ENCODE measurements around the gene YRDC. TPM values are rescaled to one million over a fixed set of nuclear protein-coding genes. Genes with fewer than 3 reads are reported as not detected.

YRDC gene
- total RNA-seq, 1 experiment from 2014 or later, result 41.4 TPM

DNA sequence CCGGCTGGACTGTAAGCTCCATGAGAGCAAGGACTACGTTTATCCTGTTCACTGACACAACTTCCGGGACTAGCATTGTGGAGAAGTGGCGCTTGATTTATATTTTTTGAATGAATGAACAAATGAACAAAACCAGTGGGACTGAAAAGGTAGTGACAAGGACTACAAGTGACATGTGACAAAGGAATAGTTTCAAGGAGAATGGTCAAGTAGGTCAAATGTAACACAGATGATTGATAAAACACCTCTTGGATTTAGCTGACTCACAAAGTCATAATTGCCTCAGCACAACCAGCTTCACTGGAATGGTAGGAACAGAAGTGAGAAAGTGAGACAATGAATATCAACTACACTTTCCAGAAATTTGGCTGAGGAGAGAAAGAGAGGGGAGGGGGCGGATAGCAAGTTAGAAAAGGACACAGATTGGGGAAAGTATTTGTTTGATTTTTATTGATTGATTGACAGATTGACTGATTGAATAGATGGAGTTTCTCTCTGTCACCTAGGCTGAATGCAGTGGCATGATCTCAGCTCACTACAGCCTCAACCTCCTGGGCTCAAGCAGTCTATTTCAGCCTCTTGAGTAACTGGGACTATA, 37.1 kb upstream of the YRDC start:
- intact Hi-C loops (cut with micrococcal nuclease), result no loop called here
- BruUV-seq (replicated peaks), result no TSS peak
- H3K4me2 ChIP-seq (ENCODE audit: low read length), result no peak overlapping the region
- H3K9ac ChIP-seq (ENCODE audit: low read length), result no peak overlapping the region
- peaks cover 82% of the 10 kb centered on the region for H3K79me2 ChIP-seq (ENCODE audit: insufficient read depth, low read length)
- ChIA-PET RAD21 (ENCODE audit: low non-redundant PET in 1 of 2, low total read pairs in 2 of 2, uncharacterized antibody in 2 of 2, unreplicated experiment in 2 of 2) (no interaction called here), POLR2A (interaction anchor here (1.0 kb wide), 1 partner anchor 14 kb away, joined by 3 read pairs; the partner anchor contains the start of gene MTF1), CTCF (interaction anchor here (0.9 kb wide), 1 partner anchor 15 kb away, joined by 4 read pairs; the partner anchor contains the start of gene MTF1)
- no peak for ATAC-seq
- H3K4me1 ChIP-seq (ENCODE audit: control insufficient read depth in 1 of 2, insufficient read depth in 2 of 2, low read length in 2 of 2), result no peaks in the 10 kb centered on the region
- H3K27me3 ChIP-seq (ENCODE audit: insufficient read depth, low read length), result no peaks in the 10 kb centered on the region
- no peak for DNase-seq (ENCODE audit: low read depth, low spot score)
- H3K27ac ChIP-seq (ENCODE audit: low read depth, low read length), result no peak overlapping the region
- H4K20me1 ChIP-seq (ENCODE audit: insufficient read depth), result no peaks in the 10 kb centered on the region
- no peaks in the 10 kb centered on the region for H3K9me2 ChIP-seq (ENCODE audit: insufficient read depth)
- no peak overlapping the region for H2AFZ ChIP-seq (ENCODE audit: low read depth, low read length, poor library complexity, severe bottlenecking)
- no peak overlapping the region for H3K4me3 ChIP-seq (replicated peaks in 1 of 2; ENCODE audit: low read depth in 1 of 2, low read length in 2 of 2)
- TF ChIP-seq POLR2AphosphoS5 (IDR thresholded peaks at IDR 0.05; ENCODE audit: low read depth, low read length) (no peak), YY1 (IDR thresholded peaks at IDR 0.05; ENCODE audit: extremely low read depth, insufficient replicate concordance, low read depth, low read length) (no peak), SIN3A (IDR thresholded peaks at IDR 0.05; ENCODE audit: low read depth) (no peak), FOSL1 (IDR thresholded peaks at IDR 0.05; ENCODE audit: low read depth) (no peak), SRF (IDR thresholded peaks at IDR 0.05; ENCODE audit: low read depth) (no peak), RAD21 (IDR thresholded peaks at IDR 0.05; ENCODE audit: low read depth) (no peak), POLR2A (IDR thresholded peaks at IDR 0.05; ENCODE audit: borderline replicate concordance, extremely low read depth, insufficient read depth, insufficient read length) (no peak), JUND (IDR thresholded peaks at IDR 0.05) (no peak), EZH2phosphoT487 (IDR thresholded peaks at IDR 0.05; ENCODE audit: borderline replicate concordance) (no peak), TCF7L2 (IDR thresholded peaks at IDR 0.05; ENCODE audit: borderline replicate concordance, extremely low read depth, insufficient read depth, insufficient read length) (no peak), CTCF (IDR thresholded peaks at IDR 0.05 in 2 of 3, conservative IDR thresholded peaks at IDR 0.05 in 1 of 3; ENCODE audit: borderline replicate concordance in 1 of 3, insufficient read depth in 1 of 3, low read depth in 2 of 3, low read length in 2 of 3) (no peak)
- TF ChIP-seq, protein P1, sequence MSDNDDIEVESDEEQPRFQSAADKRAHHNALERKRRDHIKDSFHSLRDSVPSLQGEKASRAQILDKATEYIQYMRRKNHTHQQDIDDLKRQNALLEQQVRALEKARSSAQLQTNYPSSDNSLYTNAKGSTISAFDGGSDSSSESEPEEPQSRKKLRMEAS (IDR thresholded peaks at IDR 0.05), result no peak
- TF ChIP-seq, protein P2, sequence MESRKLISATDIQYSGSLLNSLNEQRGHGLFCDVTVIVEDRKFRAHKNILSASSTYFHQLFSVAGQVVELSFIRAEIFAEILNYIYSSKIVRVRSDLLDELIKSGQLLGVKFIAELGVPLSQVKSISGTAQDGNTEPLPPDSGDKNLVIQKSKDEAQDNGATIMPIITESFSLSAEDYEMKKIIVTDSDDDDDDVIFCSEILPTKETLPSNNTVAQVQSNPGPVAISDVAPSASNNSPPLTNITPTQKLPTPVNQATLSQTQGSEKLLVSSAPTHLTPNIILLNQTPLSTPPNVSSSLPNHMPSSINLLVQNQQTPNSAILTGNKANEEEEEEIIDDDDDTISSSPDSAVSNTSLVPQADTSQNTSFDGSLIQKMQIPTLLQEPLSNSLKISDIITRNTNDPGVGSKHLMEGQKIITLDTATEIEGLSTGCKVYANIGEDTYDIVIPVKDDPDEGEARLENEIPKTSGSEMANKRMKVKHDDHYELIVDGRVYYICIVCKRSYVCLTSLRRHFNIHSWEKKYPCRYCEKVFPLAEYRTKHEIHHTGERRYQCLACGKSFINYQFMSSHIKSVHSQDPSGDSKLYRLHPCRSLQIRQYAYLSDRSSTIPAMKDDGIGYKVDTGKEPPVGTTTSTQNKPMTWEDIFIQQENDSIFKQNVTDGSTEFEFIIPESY (IDR thresholded peaks at IDR 0.05; ENCODE audit: extremely low read depth, insufficient replicate concordance, low read length), result no peak
- TF ChIP-seq, protein P3, sequence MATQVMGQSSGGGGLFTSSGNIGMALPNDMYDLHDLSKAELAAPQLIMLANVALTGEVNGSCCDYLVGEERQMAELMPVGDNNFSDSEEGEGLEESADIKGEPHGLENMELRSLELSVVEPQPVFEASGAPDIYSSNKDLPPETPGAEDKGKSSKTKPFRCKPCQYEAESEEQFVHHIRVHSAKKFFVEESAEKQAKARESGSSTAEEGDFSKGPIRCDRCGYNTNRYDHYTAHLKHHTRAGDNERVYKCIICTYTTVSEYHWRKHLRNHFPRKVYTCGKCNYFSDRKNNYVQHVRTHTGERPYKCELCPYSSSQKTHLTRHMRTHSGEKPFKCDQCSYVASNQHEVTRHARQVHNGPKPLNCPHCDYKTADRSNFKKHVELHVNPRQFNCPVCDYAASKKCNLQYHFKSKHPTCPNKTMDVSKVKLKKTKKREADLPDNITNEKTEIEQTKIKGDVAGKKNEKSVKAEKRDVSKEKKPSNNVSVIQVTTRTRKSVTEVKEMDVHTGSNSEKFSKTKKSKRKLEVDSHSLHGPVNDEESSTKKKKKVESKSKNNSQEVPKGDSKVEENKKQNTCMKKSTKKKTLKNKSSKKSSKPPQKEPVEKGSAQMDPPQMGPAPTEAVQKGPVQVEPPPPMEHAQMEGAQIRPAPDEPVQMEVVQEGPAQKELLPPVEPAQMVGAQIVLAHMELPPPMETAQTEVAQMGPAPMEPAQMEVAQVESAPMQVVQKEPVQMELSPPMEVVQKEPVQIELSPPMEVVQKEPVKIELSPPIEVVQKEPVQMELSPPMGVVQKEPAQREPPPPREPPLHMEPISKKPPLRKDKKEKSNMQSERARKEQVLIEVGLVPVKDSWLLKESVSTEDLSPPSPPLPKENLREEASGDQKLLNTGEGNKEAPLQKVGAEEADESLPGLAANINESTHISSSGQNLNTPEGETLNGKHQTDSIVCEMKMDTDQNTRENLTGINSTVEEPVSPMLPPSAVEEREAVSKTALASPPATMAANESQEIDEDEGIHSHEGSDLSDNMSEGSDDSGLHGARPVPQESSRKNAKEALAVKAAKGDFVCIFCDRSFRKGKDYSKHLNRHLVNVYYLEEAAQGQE (IDR thresholded peaks at IDR 0.05; ENCODE audit: low read depth), result no peak
- peaks cover 5% of the 10 kb centered on the region in 2 experiments; a peak in 2 of 4 replicates for H3K36me3 ChIP-seq (ENCODE audit: control insufficient read depth in 1 of 2, insufficient read depth in 2 of 2, low read length in 2 of 2)
- no peaks in the 10 kb centered on the region for H3K9me3 ChIP-seq (ENCODE audit: control insufficient read depth in 1 of 2, insufficient read depth in 1 of 2, low read depth in 1 of 2, low read length in 2 of 2)

Data from HCT116 (cell line).